Hepatocyte (in vitro differentiated cells): ENCODE measurements around the gene DDX10. TPM values are rescaled to one million over a fixed set of nuclear protein-coding genes. Genes with fewer than 3 reads are reported as not detected.

ENCODE experiments used
- DNase-seq: peaks from one replicate; pipeline ENCODE4 v3.0.0-alpha.2; 2016; ENCODE audit warnings: low spot score
- H2AFZ ChIP-seq: fragments of 200-600 bp; sonication (generic); 2 replicates; pipeline ENCODE4 v1.6.0; 2016; ENCODE audit warnings: antibody characterized with exemption, mild to moderate bottlenecking
- H3K27ac ChIP-seq: fragments of 200-600 bp; sonication (generic); 2 replicates; pipeline ENCODE4 v1.5.1; 2016; ENCODE audit warnings: mild to moderate bottlenecking
- H3K27me3 ChIP-seq: fragments of 200-600 bp; sonication (generic); 2 replicates; pipeline ENCODE4 v1.6.1; 2016
- H3K36me3 ChIP-seq: fragments of 200-600 bp; sonication (generic); replicated peaks from 2 replicates; pipeline ENCODE4 v1.5.1; 2016; ENCODE audit warnings: low read depth; ENCODE audit not compliant: insufficient read depth
- H3K4me1 ChIP-seq: fragments of 200-600 bp; sonication (generic); 2 replicates; pipeline ENCODE4 v1.5.1; 2016; ENCODE audit warnings: mild to moderate bottlenecking, moderate library complexity; ENCODE audit not compliant: insufficient read depth
- H3K4me2 ChIP-seq: fragments of 200-600 bp; sonication (generic); 2 replicates; pipeline ENCODE4 v1.6.0; 2016
- H3K4me3 ChIP-seq: fragments of 200-600 bp; sonication (generic); 2 replicates; pipeline ENCODE4 v1.5.1; 2016; ENCODE audit warnings: mild to moderate bottlenecking
- H3K79me2 ChIP-seq: fragments of 200-600 bp; sonication (generic); 2 replicates; pipeline ENCODE4 v1.6.0; 2017; ENCODE audit warnings: mild to moderate bottlenecking
- H3K9me2 ChIP-seq: fragments of 200-600 bp; sonication (generic); replicated peaks from 2 replicates; pipeline ENCODE4 v1.6.0; 2017; ENCODE audit warnings: mild to moderate bottlenecking; ENCODE audit not compliant: insufficient read depth
- H3K9me3 ChIP-seq: fragments of 200-600 bp; sonication (generic); 2 replicates; pipeline ENCODE4 v1.5.1; 2016; ENCODE audit warnings: low read depth, mild to moderate bottlenecking
- H4K20me1 ChIP-seq: fragments of 200-600 bp; sonication (generic); 2 replicates; pipeline ENCODE4 v1.6.0; 2016; ENCODE audit warnings: mild to moderate bottlenecking; ENCODE audit not compliant: insufficient read depth, poor library complexity, severe bottlenecking
- CTCF ChIP-seq: fragments of 200-600 bp; sonication (generic); IDR thresholded peaks from 2 replicates; pipeline ENCODE4 v1.5.1; 2016; ENCODE audit warnings: antibody characterized with exemption, mild to moderate bottlenecking; ENCODE audit not compliant: poor library complexity
- EZH2 ChIP-seq: fragments of 200-600 bp; sonication (generic); IDR thresholded peaks from 2 replicates; pipeline ENCODE4 v1.6.1; 2016; ENCODE audit warnings: antibody characterized with exemption, mild to moderate bottlenecking, borderline replicate concordance
- EZH2phosphoT487 ChIP-seq: fragments of 200-600 bp; sonication (generic); IDR thresholded peaks from one replicate; pipeline ENCODE4 v1.6.1; 2018; ENCODE audit warnings: antibody characterized with exemption, mild to moderate bottlenecking, low read depth, moderate library complexity; ENCODE audit not compliant: unreplicated experiment, severe bottlenecking
- WGBS: methylation state at CpG from one replicate; pipeline ENCODE4 v1.1.6; 2016; ENCODE audit warnings: low lambda C conversion rate; ENCODE audit errors: missing lambda C conversion rate; 5-methylcytosine and 5-hydroxymethylcytosine counted together
- polyA plus RNA-seq: library from polyadenylated mRNA; unstranded; fragments of >200 nt; fragmentation: Nextera tagmentation; extraction: Ambion mirVana; gene quantifications from 2 replicates; pipeline ENCODE4 v1.2.1, GENCODE V29; 2016
- total RNA-seq: library from RNA; depleted of rRNA; stranded (reverse); fragments of >200 nt; gene quantifications from 2 replicates; pipeline ENCODE4 v1.2.3, GENCODE V29; 2014

Gene DDX10
- total and polyA plus RNA-seq, 2 experiments from 2014 or later: 9.6 to 13.9 TPM

DNA sequence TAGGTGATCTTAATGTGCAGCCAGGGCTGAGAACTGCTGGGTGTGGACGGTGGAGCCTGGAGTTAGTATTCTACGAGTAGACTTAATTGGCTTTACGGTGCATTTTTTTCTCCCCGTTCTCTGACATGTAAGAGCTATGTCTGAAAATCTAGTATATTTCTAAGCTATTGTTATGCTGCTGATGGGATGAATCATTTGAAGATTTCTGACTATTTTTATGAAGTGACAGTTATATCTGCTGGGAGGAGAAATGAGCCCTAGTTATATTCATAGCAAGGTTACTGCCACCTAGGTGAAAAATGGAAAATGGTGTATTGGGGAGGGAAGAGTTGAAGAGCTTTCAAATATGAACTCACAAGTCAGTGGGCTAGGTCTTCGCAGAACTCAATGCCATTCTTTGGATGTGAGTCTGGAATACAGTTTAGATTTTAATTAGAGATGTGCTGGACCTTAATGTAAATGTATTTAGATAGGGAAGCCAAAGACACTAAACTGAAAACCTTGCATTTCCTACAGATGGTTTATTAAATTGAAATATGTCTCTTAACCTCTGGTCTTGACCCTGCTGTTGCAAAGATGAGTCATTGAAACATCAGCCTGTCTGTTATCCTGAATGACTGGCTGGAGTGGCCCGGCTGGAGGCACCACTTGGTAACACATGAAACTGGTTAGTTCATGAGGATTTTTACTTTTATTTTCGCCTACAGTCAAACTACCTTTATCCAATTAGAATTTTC, 293.7 kb downstream of the DDX10 start:
- Histone ChIP-seq H4K20me1 (no peaks in the 10 kb centered on the region), H3K4me3 (no peak overlapping the region), H3K9me3 (no peaks in the 10 kb centered on the region), H3K4me2 (no peak overlapping the region), H3K9me2 (no peaks in the 10 kb centered on the region), H3K79me2 (no peaks in the 10 kb centered on the region), H3K36me3 (no peaks in the 10 kb centered on the region), H3K4me1 (peaks cover 9% of the 10 kb centered on the region), H2AFZ (no peak overlapping the region), H3K27ac (no peak overlapping the region), H3K27me3 (no peaks in the 10 kb centered on the region)
- DNase-seq: peak; percentile 25
- WGBS: 77% methylated on average over 7 of the region's 7 CpGs
- TF ChIP-seq CTCF (no peak), EZH2 (no peak), EZH2phosphoT487 (no peak)

DNA sequence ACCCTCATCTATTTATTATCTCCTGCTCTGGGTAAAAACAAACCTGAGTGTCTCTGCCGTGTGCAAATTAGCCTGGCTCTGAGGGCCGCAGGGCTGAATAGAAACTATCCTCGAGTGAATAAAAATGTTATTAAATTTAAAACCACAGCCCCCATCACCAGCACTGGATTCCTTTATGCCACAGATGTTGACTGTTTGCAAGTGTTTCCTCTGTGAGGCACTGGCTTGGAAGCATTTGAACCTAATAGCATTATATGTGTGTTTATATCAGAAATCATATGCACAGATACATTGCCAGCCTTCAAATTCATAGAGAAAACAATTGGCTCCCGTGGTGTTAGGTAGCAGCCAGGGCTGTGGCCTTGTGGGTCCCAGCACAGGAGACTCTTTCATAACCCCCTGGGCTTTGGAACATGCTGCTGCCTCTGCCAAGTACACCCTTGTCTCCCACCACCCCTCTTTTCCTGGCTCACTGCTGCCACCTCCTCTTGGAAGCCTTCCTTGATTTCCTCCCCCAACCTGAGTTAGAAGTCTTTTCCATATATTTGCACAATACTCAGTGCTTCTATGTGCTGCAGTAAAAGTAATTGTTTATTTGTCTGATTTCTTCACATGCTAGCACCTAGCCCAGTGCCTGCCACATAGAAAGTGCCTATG, 294.4 kb downstream of the DDX10 start:
- TF ChIP-seq EZH2phosphoT487 (no peak), CTCF (no peak), EZH2 (no peak)
- Histone ChIP-seq H3K4me2 (no peak overlapping the region), H3K4me3 (no peak overlapping the region), H3K27ac (no peak overlapping the region), H2AFZ (no peak overlapping the region), H3K36me3 (no peaks in the 10 kb centered on the region), H3K79me2 (no peaks in the 10 kb centered on the region), H3K9me3 (no peaks in the 10 kb centered on the region), H3K4me1 (peaks cover 9% of the 10 kb centered on the region), H3K27me3 (no peaks in the 10 kb centered on the region), H3K9me2 (no peaks in the 10 kb centered on the region), H4K20me1 (no peaks in the 10 kb centered on the region)
- DNase-seq: no peak
- 73% methylated on average over 4 of the region's 4 CpGs for WGBS

GRCh38 chr11:108959874-108960273, 295.0 kb downstream of the DDX10 start:
- no peaks in the 10 kb centered on the region for H3K9me2 ChIP-seq
- H3K4me2 ChIP-seq: no peak overlapping the region
- peaks cover 9% of the 10 kb centered on the region for H3K4me1 ChIP-seq
- H3K79me2 ChIP-seq: no peaks in the 10 kb centered on the region
- H3K4me3 ChIP-seq: no peak overlapping the region
- no peaks in the 10 kb centered on the region for H3K27me3 ChIP-seq
- no peak overlapping the region for H3K27ac ChIP-seq
- 89% methylated on average over 3 of the region's 3 CpGs for WGBS
- DNase-seq: no peak
- H3K36me3 ChIP-seq: no peaks in the 10 kb centered on the region
- TF ChIP-seq EZH2 (no peak), EZH2phosphoT487 (no peak), CTCF (no peak)
- no peaks in the 10 kb centered on the region for H3K9me3 ChIP-seq
- H4K20me1 ChIP-seq: no peaks in the 10 kb centered on the region
- H2AFZ ChIP-seq: no peak overlapping the region
